GM12878 (cell line): ENCODE measurements around the gene HSD17B4. TPM values are rescaled to one million over a fixed set of nuclear protein-coding genes. Genes with fewer than 3 reads are reported as not detected.

Experiments
- BCL3 ChIP-seq: IDR thresholded peaks from 2 replicates; pipeline ENCODE4 v1.6.1; 2011; ENCODE audit warnings: borderline replicate concordance, low read depth, mild to moderate bottlenecking, moderate library complexity, low read length; ENCODE audit not compliant: insufficient read depth, poor library complexity, severe bottlenecking
- CBFB ChIP-seq: IDR thresholded peaks from 2 replicates; pipeline ENCODE4 v1.6.1; 2016; ENCODE audit warnings: antibody characterized with exemption, low read depth
- CHD1 ChIP-seq: IDR thresholded peaks from 2 replicates; pipeline ENCODE4 v1.6.1; 2012; ENCODE audit warnings: low read depth, low read length, improper control_type of control experiment
- CUX1 ChIP-seq: IDR thresholded peaks from 2 replicates; pipeline ENCODE4 v1.6.1; 2012; ENCODE audit warnings: improper control_type of control experiment, low read depth, low read length; ENCODE audit not compliant: insufficient replicate concordance
- EP300 ChIP-seq, 2 experiments: fragments of 150-350 bp in 1 of 2; IDR thresholded peaks; 2 replicates each; pipeline ENCODE4 v1.6.1; 2011 to 2012; ENCODE audit warnings: low read depth in 2 of 2, low read length in 2 of 2, borderline replicate concordance in 1 of 2, improper control_type of control experiment in 1 of 2, inconsistent platforms in 1 of 2; ENCODE audit not compliant: control insufficient read depth in 1 of 2
- HDAC6 ChIP-seq: fragments of 200-600 bp; sonication (generic); IDR thresholded peaks from one replicate; pipeline ENCODE4 v1.8.0; 2017; ENCODE audit warnings: antibody characterized with exemption; ENCODE audit not compliant: unreplicated experiment
- KAT2A ChIP-seq: conservative IDR thresholded peaks from 2 replicates; pipeline ENCODE4 v1.6.1; 2011; ENCODE audit warnings: low read depth, low read length; ENCODE audit not compliant: control insufficient read depth
- MAX ChIP-seq: IDR thresholded peaks from 2 replicates; pipeline ENCODE4 v1.6.1; 2012; ENCODE audit warnings: low read depth, low read length, improper control_type of control experiment
- MEF2B ChIP-seq: fragments of 450-650 bp; IDR thresholded peaks from 2 replicates; pipeline ENCODE4 v1.6.1; 2018; ENCODE audit warnings: mild to moderate bottlenecking, moderate library complexity; ENCODE audit not compliant: partially characterized antibody, poor library complexity, severe bottlenecking
- MXI1 ChIP-seq: fragments of 150-350 bp; IDR thresholded peaks from 2 replicates; pipeline ENCODE4 v1.6.1; 2011; ENCODE audit warnings: low read depth, mild to moderate bottlenecking, inconsistent platforms, low read length, improper control_type of control experiment
- MYB ChIP-seq: fragments of 150-350 bp; IDR thresholded peaks from 2 replicates; pipeline ENCODE4 v1.6.1; 2014; ENCODE audit warnings: mild to moderate bottlenecking, low read depth, low read length, borderline replicate concordance
- POLR2A ChIP-seq: IDR thresholded peaks from 2 replicates; pipeline ENCODE4 v1.6.1; 2011; ENCODE audit warnings: low read depth, mild to moderate bottlenecking, low read length
- POLR2AphosphoS2 ChIP-seq: IDR thresholded peaks from 2 replicates; pipeline ENCODE4 v1.6.1; 2011; ENCODE audit warnings: low read depth, mild to moderate bottlenecking, low read length, improper control_type of control experiment, moderate library complexity
- PRDM15 ChIP-seq: fragments of 450-650 bp; formaldehyde crosslinking; IDR thresholded peaks from 2 replicates; pipeline ENCODE4 v1.4.0; 2020; ENCODE audit warnings: mild to moderate bottlenecking, moderate library complexity
- RB1 ChIP-seq: fragments of 450-650 bp; formaldehyde crosslinking; IDR thresholded peaks from 2 replicates; pipeline ENCODE4 v1.6.1; 2017; ENCODE audit warnings: mild to moderate bottlenecking, borderline replicate concordance
- RFX5 ChIP-seq: IDR thresholded peaks from 2 replicates; pipeline ENCODE4 v1.6.1; 2011; ENCODE audit warnings: low read depth, low read length, improper control_type of control experiment
- SRF ChIP-seq, 2 experiments: IDR thresholded peaks; 2 replicates each; pipeline ENCODE4 v1.6.1; 2011; ENCODE audit warnings: low read depth in 2 of 2, low read length in 2 of 2, mild to moderate bottlenecking in 1 of 2, moderate library complexity in 1 of 2
- TAF1 ChIP-seq: IDR thresholded peaks from 2 replicates; pipeline ENCODE4 v1.6.1; 2011; ENCODE audit warnings: mild to moderate bottlenecking, low read depth, low read length, borderline replicate concordance
- TBL1XR1 ChIP-seq: IDR thresholded peaks from 2 replicates; pipeline ENCODE4 v1.6.1; 2012; ENCODE audit warnings: low read depth, low read length, improper control_type of control experiment
- YBX1 ChIP-seq: fragments of 450-650 bp; IDR thresholded peaks from 2 replicates; pipeline ENCODE4 v1.6.1; 2016; ENCODE audit warnings: antibody characterized with exemption
- polyA plus RNA-seq, 11 experiments: library from polyadenylated mRNA; depleted of rRNA in 4 of 11; unstranded in 6 of 11; stranded (reverse) in 5 of 11; fragments of >200 nt; fragmentation: Nextera tagmentation in 4 of 11; fragmentation: Illumina TruSeq in 1 of 11; extraction: Ambion mirVana in 4 of 11; extraction: Trizol in 1 of 11; gene quantifications; 1 replicate in 1 of 11; 2 replicates in 10 of 11; pipeline versions ENCODE4 v1.2.1 to v1.2.3, GENCODE V29; 2011 to 2016; ENCODE audit warnings: inconsistent platforms in 2 of 11, missing spikeins in 2 of 11, low read depth in 1 of 11
- total RNA-seq, 4 experiments: library from RNA; depleted of rRNA in 3 of 4; stranded (reverse); fragments of >200 nt in 3 of 4; fragmentation: Illumina TruSeq in 1 of 4; extraction: Trizol in 1 of 4; gene quantifications; 2 replicates each; pipeline versions ENCODE4 v1.2.1 to v1.2.3, GENCODE V29; 2013 to 2021

HSD17B4 gene
- total and polyA plus RNA-seq, 10 of the 15 experiments (the other 5 are each of a cell fraction or from before 2014, with no cell fraction given): 38.6 to 125 (median 93.0) TPM

- TF ChIP-seq BCL3: no peak
- no peak for TF ChIP-seq CBFB
- no peak for TF ChIP-seq HDAC6
- TF ChIP-seq RFX5: no peak
- no peak for TF ChIP-seq MYB
- TF ChIP-seq KAT2A: no peak
- no peak for TF ChIP-seq MEF2B
- no peak for TF ChIP-seq PRDM15 (CRISPR knock-in tag)
- TF ChIP-seq TAF1: no peak
- no peak for TF ChIP-seq POLR2AphosphoS2
- TF ChIP-seq MAX: no peak
- TF ChIP-seq RB1: no peak
- TF ChIP-seq YBX1: no peak
- no peak for TF ChIP-seq POLR2A
- TF ChIP-seq MXI1: no peak
- no peak for TF ChIP-seq CUX1
- TF ChIP-seq EP300 (IDR thresholded peaks at IDR 0.05; ENCODE audit: borderline replicate concordance in 1 of 2, control insufficient read depth in 1 of 2, low read depth in 2 of 2, low read length in 2 of 2): no peak
- no peak for TF ChIP-seq SRF (IDR thresholded peaks at IDR 0.05; ENCODE audit: low read depth in 2 of 2, low read length in 2 of 2)
- no peak for TF ChIP-seq TBL1XR1
- no peak for TF ChIP-seq CHD1
Measured at GRCh38 chr5:119409235-119409815, 43.0 kb upstream of the HSD17B4 start (continued).
